Adrenal gland (tissue), 12 donors: ENCODE data around the gene RPP25. TPM values are rescaled to one million over a fixed set of nuclear protein-coding genes. Genes with fewer than 3 reads are reported as not detected.

Source experiments
- DNase-seq, 7 donors: peaks; one replicate each; pipeline ENCODE4 v3.0.0-alpha.2; 2019 to 2020
- H3K27ac ChIP-seq, 5 donors: fragments of 200-600 bp; sonication (generic) in 4 of 5; 1 replicate in 3 of 5; 2 replicates in 2 of 5; pipeline versions ENCODE4 v1.5.1 to v1.8.0; 2016 to 2020; ENCODE audit warnings: mild to moderate bottlenecking in 1 of 5
- H3K27me3 ChIP-seq: fragments of 200-600 bp; 2 replicates; pipeline ENCODE4 v1.8.0; 2021
- H3K36me3 ChIP-seq, 2 donors: fragments of 200-600 bp; replicated peaks in 1 of 2; 1 replicate in 1 of 2; 2 replicates in 1 of 2; pipeline versions ENCODE4 v1.5.1 to v1.8.0; 2018 to 2022
- H3K4me1 ChIP-seq, 2 donors: fragments of 200-600 bp; replicated peaks in 1 of 2; 1 replicate in 1 of 2; 2 replicates in 1 of 2; pipeline versions ENCODE4 v1.5.1 to v1.8.0; 2018 to 2021
- H3K4me3 ChIP-seq, 4 donors: fragments of 200-600 bp; sonication (generic) in 3 of 4; one replicate each; pipeline ENCODE4 v1.5.1; 2016 to 2018
- H3K9me3 ChIP-seq, 3 donors: fragments of 200-600 bp; sonication (generic) in 1 of 3; replicated peaks in 1 of 3; 1 replicate in 2 of 3; 2 replicates in 1 of 3; pipeline versions ENCODE4 v1.5.1 to v1.8.0; 2016 to 2021
- POLR2A ChIP-seq, 2 donors: fragments of 450-650 bp; IDR thresholded peaks; one replicate each; pipeline ENCODE4 v1.6.1; 2017; ENCODE audit warnings: antibody characterized with exemption in 2 of 2, mild to moderate bottlenecking in 2 of 2, moderate library complexity in 1 of 2
- WGBS, 4 donors: extraction: QIAGEN DNeasy Blood & Tissue Kit in 2 of 4; methylation state at CpG; one replicate each; pipeline versions ENCODE4 v1.1.5 to v1.1.7; 2013 to 2017; 5-methylcytosine and 5-hydroxymethylcytosine counted together
- intact Hi-C, 2 donors: fragments of 100-400 bp; cut with DNase I; formaldehyde crosslinking; loops; one replicate each; pipeline versions ENCODE4 v1.14.1 to v1.15.0; 2022 to 2023
- polyA plus RNA-seq, 3 donors: library from polyadenylated mRNA; stranded (reverse); fragments of 200-250 nt in 2 of 3; fragments of 350-450 nt in 1 of 3; fragmentation: Illumina TruSeq in 1 of 3; extraction: RNeasy Lipid Tissue Mini Kit (QIAGEN cat#74804) in 1 of 3; gene quantifications; one replicate each; pipeline ENCODE4 v1.2.3, GENCODE V29; 2013 to 2014
- total RNA-seq, 9 donors: library from RNA; depleted of rRNA in 4 of 9; stranded (reverse); fragments of >200 nt in 4 of 9; fragments of 120-200 nt in 1 of 9; fragmentation: NEBNext Ultra II Directional in 1 of 9; extraction: Animal tissue kit (Norgen Biotek cat#: 25700) in 1 of 9; gene quantifications; one replicate each; pipeline versions ENCODE4 v1.1.0 to v1.2.4, GENCODE V29; 2013 to 2023
- TF ChIP-seq, protein P1 (sequence below), 6 experiments: fragments of 450-650 bp in 4 of 6; fragments of 200-600 bp in 2 of 6; sonication (generic) in 1 of 6; IDR thresholded peaks; 1 replicate in 5 of 6; 2 replicates in 1 of 6; pipeline versions ENCODE4 v1.5.1 to v1.8.0; 2016 to 2021; ENCODE audit warnings: antibody characterized with exemption in 6 of 6, mild to moderate bottlenecking in 2 of 6, moderate library complexity in 1 of 6
- donor health status: healthy with polysubstance abuse.
- donor health status: Bipolar disorder and iron deficiency.
- donor health status: DM: yes; HTN: yes; CAD: no.
- donor health status: DM: no; HTN: no; CAD: no.
- donor health status: DM: no; HTN: no; CAD: no.
- donor health status: DM: yes; HTN: yes; CAD: no.

RPP25 gene
- total and polyA plus RNA-seq, 12 donors: 12.1 to 46.2 (median 24.1) TPM

DNA sequence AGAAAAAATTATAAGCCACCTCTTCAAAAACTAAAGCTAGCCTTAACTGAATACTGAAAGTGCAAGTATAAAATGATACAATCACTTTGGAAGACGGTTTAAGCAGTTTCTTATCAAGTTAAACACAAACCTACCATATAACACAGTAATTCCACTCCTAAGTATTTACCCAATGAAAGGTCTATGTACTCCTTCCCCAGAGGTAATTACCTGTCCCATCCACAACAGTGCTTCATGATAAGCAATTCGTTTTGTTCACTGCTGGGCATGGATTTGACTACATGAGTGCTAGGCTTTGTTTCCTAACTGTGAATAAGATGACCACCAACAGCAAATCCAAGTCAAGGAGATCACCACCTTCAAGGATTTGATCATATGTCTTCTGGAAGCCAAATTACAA is 23.0 kb downstream of the RPP25 start:
- no peak overlapping the region for H3K27ac ChIP-seq
- no peak overlapping the region for H3K4me3 ChIP-seq
- peaks cover 0 to 25% of the 10 kb centered on the region in 2 donors for H3K36me3 ChIP-seq
- no peaks in the 10 kb centered on the region for H3K27me3 ChIP-seq
- H3K9me3 ChIP-seq: no peaks in the 10 kb centered on the region
- peaks cover 0 to 27% of the 10 kb centered on the region in 2 donors for H3K4me1 ChIP-seq
- WGBS, 4 donors: 67 to 78% (median 71%) methylated on average over 2 of the region's 2 CpGs
- intact Hi-C loops: no loop called here
- TF ChIP-seq, protein P1, sequence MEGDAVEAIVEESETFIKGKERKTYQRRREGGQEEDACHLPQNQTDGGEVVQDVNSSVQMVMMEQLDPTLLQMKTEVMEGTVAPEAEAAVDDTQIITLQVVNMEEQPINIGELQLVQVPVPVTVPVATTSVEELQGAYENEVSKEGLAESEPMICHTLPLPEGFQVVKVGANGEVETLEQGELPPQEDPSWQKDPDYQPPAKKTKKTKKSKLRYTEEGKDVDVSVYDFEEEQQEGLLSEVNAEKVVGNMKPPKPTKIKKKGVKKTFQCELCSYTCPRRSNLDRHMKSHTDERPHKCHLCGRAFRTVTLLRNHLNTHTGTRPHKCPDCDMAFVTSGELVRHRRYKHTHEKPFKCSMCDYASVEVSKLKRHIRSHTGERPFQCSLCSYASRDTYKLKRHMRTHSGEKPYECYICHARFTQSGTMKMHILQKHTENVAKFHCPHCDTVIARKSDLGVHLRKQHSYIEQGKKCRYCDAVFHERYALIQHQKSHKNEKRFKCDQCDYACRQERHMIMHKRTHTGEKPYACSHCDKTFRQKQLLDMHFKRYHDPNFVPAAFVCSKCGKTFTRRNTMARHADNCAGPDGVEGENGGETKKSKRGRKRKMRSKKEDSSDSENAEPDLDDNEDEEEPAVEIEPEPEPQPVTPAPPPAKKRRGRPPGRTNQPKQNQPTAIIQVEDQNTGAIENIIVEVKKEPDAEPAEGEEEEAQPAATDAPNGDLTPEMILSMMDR (IDR thresholded peaks at IDR 0.05): no peak
- no peak for TF ChIP-seq POLR2A (IDR thresholded peaks at IDR 0.05)
- DNase-seq: no peak

DNA sequence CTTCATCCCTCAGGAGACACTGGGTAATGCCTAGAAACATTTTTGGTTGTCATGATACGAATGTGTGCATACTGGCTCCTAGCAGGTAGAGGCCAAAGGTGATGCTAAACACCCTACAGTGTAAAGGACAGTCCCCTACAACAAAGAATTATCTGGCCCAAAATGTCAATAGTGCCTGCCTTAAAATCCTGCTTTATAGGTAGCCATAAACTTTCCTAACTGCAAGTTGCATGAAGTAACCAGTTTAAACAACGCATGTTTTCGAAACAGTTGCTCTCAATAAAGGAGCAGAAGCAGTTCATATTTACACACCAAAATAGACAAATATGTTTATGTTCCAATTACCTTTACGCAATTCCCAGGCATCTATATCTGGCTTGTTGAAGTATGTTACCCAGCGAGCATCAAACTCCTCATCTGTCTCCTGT is 27.8 kb downstream of the RPP25 start:
- 96 to 99% (median 98%) methylated on average over 5 of the region's 5 CpGs for WGBS, 4 donors
- intact Hi-C loops: no loop called here
- TF ChIP-seq POLR2A (IDR thresholded peaks at IDR 0.05): no peak
- TF ChIP-seq, protein P1 (IDR thresholded peaks at IDR 0.05): no peak
- Histone ChIP-seq H3K36me3 (peaks cover 0 to 58% of the 10 kb centered on the region in 2 donors), H3K27ac (no peak overlapping the region), H3K4me3 (no peak overlapping the region), H3K9me3 (no peaks in the 10 kb centered on the region), H3K27me3 (no peaks in the 10 kb centered on the region), H3K4me1 (no peaks in the 10 kb centered on the region)
- DNase-seq: no peak

DNA sequence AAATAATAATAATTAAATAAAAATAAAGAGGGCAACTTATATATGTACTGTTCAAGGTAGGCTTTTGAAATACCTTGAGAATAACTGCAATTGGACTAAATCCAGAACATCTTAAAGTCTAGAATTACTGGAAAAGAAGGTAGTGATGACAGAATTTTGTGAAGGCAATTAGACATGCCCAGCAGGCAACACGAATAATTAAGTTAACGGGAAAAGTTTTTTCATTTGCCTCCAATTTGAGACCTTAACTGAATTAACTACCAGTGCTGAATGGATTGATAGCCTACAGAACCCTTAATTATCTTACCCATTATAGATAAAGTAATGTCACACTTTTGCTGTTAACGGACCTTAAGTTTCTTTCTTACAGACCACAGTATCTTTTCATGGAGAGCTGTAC is 32.0 kb downstream of the RPP25 start:
- no peaks in the 10 kb centered on the region for H3K4me1 ChIP-seq
- no peaks in the 10 kb centered on the region for H3K27me3 ChIP-seq
- intact Hi-C loops: no loop called here
- no peak overlapping the region for H3K4me3 ChIP-seq
- H3K9me3 ChIP-seq: no peaks in the 10 kb centered on the region
- no peak for TF ChIP-seq POLR2A (IDR thresholded peaks at IDR 0.05)
- TF ChIP-seq, protein P1 (IDR thresholded peaks at IDR 0.05): no peak
- no peak overlapping the region for H3K27ac ChIP-seq
- H3K36me3 ChIP-seq: peaks cover 0 to 84% of the 10 kb centered on the region in 2 donors
- no peak for DNase-seq
- 89 to 98% (median 95%) methylated on average over 3 of the region's 3 CpGs for WGBS, 4 donors

DNA sequence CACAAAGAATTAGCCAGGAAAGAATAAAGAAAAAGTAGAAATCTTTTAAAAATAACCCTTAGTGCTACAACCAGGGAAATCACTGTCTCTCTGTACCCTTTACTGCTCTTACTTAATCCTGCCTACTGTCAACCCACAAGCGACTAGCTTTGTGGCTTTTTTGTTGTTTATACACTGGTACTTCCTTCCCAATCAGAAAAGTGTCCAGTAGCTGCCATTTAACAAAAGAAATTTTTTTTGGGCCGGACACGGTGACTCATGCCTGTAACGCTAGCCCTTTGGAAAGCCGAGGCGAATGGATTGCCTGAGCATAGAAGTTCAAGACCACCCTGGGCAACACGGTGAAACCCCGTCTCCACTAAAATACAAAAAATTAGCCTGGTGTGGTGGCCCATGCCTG is 36.1 kb downstream of the RPP25 start:
- WGBS, 4 donors: 78 to 94% (median 87%) methylated on average over 8 of the region's 8 CpGs

More for the DNA sequence above, 36.1 kb downstream of the RPP25 start:
- Histone ChIP-seq H3K4me1 (no peaks in the 10 kb centered on the region), H3K36me3 (peaks cover 0 to 96% of the 10 kb centered on the region in 2 donors), H3K9me3 (no peaks in the 10 kb centered on the region), H3K27ac (no peak overlapping the region), H3K27me3 (no peaks in the 10 kb centered on the region), H3K4me3 (no peak overlapping the region)
- TF ChIP-seq POLR2A (IDR thresholded peaks at IDR 0.05): no peak
- TF ChIP-seq, protein P1 (IDR thresholded peaks at IDR 0.05): no peak
- DNase-seq: no peak
- intact Hi-C loops: no loop called here
